Activated CD8-positive, alpha-beta memory T cell treated with anti-CD3 and anti-CD28 coated beads for 48 hours (primary cell): ENCODE data around the gene PCED1B.

ENCODE experiments used
- DNase-seq, 3 experiments: peaks; one replicate each; pipeline ENCODE4 v3.0.0-alpha.2; 2020; ENCODE audit warnings: low read depth in 2 of 3, low spot score in 2 of 3

PCED1B gene

DNA sequence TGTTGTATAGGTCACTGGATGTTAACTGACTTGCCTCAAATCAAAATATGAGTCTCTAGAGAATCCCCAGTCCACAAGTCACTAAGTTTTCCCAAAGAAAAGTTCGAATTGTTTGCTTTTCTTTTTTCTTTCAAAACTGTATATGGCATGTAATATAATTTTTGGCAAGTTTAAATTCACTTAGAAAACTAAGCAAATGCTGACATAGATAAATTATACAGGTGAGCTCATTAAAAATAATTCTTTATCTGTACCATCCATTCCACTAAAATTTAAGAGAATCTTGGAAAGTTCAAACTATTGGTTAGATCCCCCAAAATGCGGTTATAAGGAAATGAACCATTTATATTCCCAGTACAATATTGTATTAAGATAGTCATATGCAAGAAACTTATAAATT lies 145.9 kb downstream of the PCED1B start:
- DNase-seq, result no peak

DNA sequence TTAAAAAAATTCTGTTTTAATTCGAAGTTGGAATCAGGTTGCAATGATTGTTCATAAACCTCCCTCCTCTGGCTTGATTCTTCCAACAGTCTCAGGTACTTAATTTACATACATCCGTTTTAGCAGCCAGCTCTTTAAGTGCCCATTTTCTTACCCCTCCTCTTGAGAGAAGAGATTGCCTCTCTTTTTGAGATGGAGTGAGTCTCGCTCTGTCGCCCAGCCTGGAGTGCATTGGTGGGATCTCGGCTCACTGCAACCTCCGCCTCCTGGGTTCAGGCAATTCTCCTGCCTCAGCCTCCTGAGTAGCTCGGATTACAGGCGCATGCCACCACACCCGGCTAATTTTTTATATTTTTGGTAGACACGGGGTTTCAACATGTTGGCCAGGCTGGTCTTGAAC lies 146.8 kb downstream of the PCED1B start:
- no peak for DNase-seq

- DNase-seq, result no peak
Measured at GRCh38 chr12:47228802-47229201, 149.4 kb downstream of the PCED1B start.

- DNase-seq, result no peak
Measured at GRCh38 chr12:47231456-47231855, 152.0 kb downstream of the PCED1B start.

DNA sequence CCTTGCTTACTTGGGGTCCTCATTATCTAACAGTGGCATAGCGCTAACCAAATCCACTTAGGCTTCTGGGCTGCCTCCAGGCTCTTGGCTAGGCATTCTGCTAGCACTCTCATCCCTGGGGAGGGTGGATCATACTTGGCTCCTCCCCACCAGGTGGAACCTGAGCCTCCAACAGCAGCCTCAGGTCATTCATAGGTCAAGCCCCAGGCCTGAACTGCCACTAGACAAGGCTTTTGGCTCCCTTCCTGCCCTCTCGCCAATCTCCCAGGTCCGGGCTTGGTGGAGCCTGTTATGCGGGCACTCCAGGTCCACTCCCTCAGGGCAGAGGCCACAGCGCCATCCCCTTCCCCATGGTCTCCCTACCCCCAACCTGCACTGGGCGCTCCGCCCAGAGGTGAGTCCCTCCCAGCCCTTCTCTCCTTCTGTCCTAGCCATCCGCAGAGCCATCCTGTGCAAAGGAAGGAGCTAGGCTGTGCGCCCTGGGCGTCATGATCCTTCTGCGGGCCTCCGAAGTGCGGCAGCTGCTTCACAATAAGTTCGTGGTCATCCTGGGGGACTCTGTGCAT lies 155.2 kb downstream of the PCED1B start:
- no peak for DNase-seq

DNA sequence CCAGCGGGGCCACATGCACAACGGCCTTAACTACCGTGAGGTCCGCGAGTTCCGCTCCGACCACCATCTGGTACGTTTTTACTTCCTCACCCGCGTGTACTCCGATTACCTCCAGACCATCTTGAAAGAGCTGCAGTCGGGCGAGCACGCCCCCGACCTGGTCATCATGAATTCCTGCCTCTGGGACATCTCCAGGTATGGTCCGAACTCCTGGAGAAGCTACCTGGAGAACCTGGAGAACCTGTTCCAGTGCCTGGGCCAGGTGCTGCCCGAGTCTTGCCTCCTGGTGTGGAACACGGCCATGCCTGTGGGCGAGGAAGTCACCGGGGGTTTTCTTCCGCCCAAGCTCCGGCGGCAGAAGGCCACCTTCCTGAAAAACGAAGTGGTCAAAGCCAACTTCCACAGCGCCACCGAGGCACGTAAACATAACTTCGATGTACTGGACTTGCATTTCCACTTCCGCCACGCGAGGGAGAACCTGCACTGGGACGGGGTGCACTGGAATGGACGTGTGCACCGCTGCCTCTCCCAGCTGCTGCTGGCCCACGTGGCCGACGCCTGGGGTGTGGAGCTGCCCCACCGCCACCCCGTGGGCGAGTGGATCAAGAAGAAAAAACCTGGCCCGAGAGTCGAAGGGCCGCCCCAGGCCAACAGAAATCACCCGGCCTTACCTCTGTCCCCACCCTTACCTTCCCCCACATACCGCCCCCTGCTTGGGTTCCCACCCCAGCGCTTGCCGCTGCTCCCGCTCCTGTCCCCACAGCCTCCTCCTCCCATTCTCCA lies 156.0 kb downstream of the PCED1B start:
- DNase-seq, result no peak

DNA sequence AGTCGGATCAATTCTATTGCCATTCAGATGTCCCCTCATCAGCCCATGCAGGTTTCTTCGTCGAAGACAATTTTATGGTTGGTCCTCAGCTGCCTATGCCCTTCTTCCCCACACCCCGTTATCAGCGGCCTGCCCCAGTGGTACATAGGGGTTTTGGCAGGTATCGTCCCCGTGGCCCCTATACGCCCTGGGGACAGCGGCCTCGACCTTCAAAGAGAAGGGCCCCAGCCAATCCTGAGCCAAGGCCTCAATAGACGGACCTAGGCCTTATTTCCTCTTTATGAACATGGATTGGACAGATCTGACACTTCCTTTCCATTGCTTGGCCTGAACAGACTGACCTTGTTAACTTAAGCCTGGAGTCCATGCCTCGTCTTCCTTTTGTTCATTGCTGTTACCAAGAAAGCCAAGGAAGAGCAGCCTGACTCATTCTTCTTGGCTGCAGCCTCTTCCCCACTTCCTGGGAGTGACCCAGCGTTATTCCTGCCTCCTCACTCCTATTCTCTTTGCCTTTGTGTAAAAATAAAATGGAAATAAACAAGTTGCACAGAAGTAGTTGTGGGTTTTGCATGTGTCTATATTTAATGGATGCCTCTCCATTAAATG lies 156.8 kb downstream of the PCED1B start:
- no peak for DNase-seq

GRCh38 chr12:47237751-47238211 lies 158.4 kb downstream of the PCED1B start:
- DNase-seq, result no peak

GRCh38 chr12:47238669-47239114 lies 159.3 kb downstream of the PCED1B start:
- DNase-seq, result no peak

GRCh38 chr12:47242426-47242825 lies 163.0 kb downstream of the PCED1B start:
- DNase-seq, result no peak

- DNase-seq, result no peak
Measured at GRCh38 chr12:47244835-47245234, 165.4 kb downstream of the PCED1B start.

DNA sequence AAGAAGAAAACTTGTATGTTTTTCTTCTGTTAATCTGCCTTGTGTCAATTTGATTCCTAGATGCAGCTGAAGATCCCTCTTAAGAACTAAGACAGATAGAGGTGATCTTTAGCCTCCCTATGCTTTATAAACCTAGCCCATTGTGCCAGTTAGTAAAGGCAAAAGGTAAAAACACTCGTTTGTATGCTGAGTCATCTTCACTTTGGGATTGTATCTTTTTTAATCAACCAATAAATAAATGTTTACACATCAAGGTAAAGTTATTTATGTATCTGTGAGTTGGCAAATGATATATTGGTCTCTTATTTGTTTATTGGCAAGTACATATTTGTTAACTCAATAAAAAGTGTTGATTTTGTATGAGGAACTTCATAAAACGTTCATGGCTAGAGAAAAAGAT lies 166.2 kb downstream of the PCED1B start:
- no peak for DNase-seq

DNA sequence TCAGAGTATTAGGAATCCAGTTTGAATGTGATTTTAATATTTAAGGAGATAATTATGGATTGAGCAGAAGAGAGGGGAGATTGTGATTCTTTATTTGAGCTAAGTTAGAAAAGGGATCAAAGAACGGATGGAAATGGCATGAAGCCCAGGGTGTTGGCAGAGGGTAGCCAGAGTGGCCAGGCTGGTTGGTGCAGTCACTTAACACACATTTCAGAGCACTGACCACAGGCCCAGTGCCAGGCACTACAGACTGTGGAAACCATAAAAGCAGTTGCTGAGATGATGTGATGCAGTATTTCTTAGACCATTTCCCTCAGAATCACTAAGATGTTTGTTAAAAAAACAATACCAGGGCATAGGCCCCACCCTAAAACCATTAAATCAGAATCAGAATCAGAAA lies 168.0 kb downstream of the PCED1B start:
- no peak for DNase-seq

DNA sequence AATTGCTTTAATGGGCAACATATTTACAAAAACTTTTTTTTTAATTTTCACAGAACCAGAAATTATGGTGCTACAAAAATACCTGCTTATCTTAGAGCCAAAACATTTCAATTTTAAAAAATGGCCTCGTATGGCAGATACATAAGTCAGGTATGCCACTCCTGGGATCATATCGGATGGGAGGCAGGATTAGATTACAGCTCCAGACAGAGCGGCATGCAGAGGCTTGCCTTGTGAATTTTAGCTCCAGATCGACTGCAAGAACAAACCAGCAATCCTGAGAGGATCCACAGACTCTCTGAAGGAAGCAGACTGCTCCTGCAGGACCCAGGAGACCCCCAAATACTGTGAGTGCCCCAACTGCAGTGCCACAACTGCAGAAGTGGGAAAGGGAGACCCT lies 169.7 kb downstream of the PCED1B start:
- no peak for DNase-seq

DNA sequence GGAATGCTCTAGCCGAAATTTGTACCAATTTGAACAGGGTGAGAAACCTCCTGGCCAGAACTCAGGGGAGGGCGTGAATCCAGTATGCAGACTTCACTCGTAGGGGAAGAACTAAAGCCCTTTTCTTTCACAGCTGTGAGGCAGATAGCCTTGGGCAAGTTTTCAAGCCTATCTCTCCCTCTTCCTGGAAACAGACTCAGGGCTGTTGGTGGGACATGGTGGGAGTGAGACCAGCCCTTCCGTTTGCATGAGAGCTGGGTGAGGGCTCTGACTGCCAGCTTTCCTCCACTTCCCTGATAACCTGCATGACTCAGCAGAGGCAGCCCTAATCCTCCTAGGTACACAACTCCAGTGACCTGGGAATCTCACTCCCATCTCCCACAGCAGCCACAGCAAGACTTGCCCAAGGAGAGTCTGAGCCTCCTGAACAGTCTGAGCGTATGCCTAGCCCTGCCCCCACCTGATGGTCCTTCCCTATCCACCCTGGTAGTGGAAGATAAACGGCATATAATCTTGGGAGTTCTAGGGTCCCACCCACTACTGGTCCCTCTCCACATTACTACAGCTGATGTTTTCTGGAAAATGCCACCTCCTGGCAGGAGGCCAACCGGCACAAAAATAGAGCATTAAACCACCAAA lies 170.4 kb downstream of the PCED1B start:
- no peak for DNase-seq

- DNase-seq, result no peak
Measured at GRCh38 chr12:47251919-47252318, 172.5 kb downstream of the PCED1B start.

DNA sequence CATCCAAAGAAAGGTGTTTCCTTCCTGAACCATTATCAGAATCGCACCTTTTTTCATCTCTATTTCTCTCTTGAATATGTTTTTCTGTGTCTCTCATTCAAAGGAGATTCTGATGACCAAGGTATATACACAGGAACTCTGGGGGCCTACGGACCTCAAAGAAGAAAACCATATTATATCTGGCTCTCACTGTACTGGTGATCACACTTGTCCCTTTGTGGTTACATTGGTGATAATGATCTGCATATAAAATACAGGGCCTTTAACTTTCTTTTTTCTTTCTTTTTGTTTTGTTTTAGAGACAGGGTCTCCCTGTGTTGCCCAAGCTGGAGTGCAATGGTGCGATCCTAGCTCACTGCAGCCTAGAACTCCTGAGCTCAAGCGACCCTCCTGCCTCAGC lies 185.5 kb downstream of the PCED1B start:
- DNase-seq, result no peak

GRCh38 chr12:47265391-47265790 lies 186.0 kb downstream of the PCED1B start:
- DNase-seq, result no peak

DNA sequence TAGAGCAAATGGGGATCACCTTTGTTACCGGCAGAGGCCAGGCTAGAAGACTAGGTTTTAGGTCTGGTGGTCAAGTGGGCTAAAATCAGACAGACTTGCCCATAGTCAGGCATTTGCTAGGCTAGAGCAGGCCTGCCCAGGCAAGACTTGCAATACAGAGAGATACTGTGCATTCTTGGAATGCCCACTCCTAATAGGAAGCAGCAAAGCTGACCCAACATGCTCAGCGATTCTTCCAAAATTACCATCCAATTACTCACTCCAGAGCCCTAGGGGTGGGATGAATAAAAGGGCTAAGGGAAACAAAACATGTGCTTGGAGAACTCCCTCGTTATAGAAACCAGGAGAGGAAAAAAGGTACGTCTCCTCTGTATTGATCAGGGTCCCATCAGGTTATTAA lies 188.2 kb downstream of the PCED1B start:
- no peak for DNase-seq

- no peak for DNase-seq
Measured at GRCh38 chr12:47268501-47269454, 189.4 kb downstream of the PCED1B start.

GRCh38 chr12:47269916-47270315 lies 190.5 kb downstream of the PCED1B start:
- no peak for DNase-seq
